GM19099 (cell line): ENCODE measurements around the gene SCN10A.

ENCODE experiments used
- POLR2A ChIP-seq: IDR thresholded peaks from 3 replicates; pipeline ENCODE4 v1.6.1; 2011; ENCODE audit warnings: low read depth; ENCODE audit not compliant: insufficient read length; ENCODE audit errors: extremely low read depth

SCN10A gene

GRCh38 chr3:38653685-38654537, 162.1 kb downstream of the SCN10A start:
- no peak for TF ChIP-seq POLR2A

GRCh38 chr3:38652934-38653333, 163.1 kb downstream of the SCN10A start:
- TF ChIP-seq POLR2A, result no peak

GRCh38 chr3:38651153-38651789, 164.7 kb downstream of the SCN10A start:
- TF ChIP-seq POLR2A, result no peak

DNA sequence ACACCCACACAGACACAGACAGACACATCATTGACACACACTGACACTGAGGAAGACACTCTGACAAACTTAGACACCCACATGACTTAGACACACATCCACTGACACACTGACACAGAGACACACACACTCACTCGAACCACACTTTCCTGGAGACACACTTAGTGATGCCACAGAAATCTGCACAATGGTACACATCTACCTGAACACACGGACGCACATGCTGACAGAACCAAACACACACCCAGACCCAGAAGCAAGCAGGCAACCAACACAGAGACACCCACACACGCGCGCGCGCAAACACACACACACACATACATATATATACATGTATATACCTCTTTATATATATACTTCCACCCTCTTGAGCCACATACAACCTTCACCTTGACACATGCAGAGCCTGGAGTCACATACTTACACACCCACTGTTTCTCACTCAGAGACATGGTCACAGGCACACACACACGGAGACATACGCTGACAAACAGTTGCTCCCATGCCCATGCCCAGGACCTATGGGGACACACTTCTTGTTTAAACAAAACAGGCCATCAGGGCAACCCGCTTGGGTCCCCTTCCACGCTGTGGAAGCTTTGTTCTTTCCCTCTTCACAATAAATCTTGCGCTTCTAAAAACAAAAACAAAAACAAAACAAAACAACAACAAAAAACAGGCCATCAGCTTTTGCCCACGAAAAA, 165.6 kb downstream of the SCN10A start:
- no peak for TF ChIP-seq POLR2A

DNA sequence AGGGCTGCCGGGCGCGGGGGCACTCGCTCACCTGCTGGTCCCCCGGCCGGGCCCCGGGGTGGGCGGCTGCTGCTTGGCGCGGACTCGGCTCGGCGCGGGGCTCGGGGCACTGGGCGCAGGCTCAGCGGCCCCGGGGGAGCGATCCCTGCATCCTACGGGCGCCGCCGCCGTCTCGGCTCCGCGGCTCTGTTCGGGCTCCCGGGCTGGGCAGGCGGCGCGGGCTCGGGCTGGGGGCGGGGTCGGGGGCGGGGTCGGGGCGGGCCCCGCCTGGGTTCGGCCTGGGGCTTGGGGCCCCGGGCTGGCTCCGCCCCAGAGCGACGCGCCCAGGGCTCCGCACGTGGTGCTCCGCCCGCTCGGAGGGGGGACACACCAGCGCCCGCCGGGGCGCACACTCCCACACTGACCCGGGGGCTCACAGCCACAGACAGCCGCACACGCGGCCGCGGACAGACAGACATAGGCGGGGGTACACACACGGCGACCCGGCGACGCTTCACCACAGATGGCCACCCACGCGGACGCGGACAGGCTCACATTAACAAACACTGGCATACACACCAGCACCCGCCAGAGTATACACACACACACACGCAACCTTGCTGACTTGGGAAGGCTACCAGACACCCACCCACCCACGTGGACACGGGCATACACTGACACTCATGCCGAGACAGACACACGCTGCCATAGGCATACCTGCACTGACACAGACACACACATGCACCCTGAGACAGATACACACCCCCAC, 166.3 kb downstream of the SCN10A start, which contains the start of gene SCN5A:
TSS of gene SCN5A (minus strand) at position 188 of the 748 bp plus-strand sequence. CDS start 16,380 bp downstream, outside the sequence.
- TF ChIP-seq POLR2A, result no peak

- no peak for TF ChIP-seq POLR2A
These were observed 167.1 kb downstream of the SCN10A start for GRCh38 chr3:38648659-38649499.

- no peak for TF ChIP-seq POLR2A
These were observed 167.9 kb downstream of the SCN10A start for GRCh38 chr3:38648024-38648658.

- no peak for TF ChIP-seq POLR2A
These were observed 168.6 kb downstream of the SCN10A start for GRCh38 chr3:38647217-38647970.
